Stimulated activated effector memory CD8-positive, alpha-beta T cell treated with anti-CD3 and anti-CD28 coated beads, Interleukin-12 subunit alpha, Interleukin-12 subunit beta, amount 100 ng/mL, for 72 hours (primary cell): Measurements from ENCODE around the gene SMOC2.
"Not testable (repeated sequence)": the region's sequence is repeated elsewhere in the genome, so short reads cannot be mapped to it uniquely, and the experiment has no call there.

Source experiments
- ATAC-seq: fragments of 150-1000 bp; cut with Tn5 transposase; 2 replicates; pipeline ENCODE4 v1.10.0; 2021
- DNase-seq, 2 donors: peaks; one replicate each; pipeline ENCODE4 v3.0.0; 2021 to 2022; ENCODE audit warnings: low spot score in 2 of 2
- H3K27ac Mint-ChIP-seq: one replicate; pipeline ENCODE4 v1.8.0; 2022; ENCODE audit warnings: mild to moderate bottlenecking, mixed read lengths
- H3K36me3 Mint-ChIP-seq: one replicate; pipeline ENCODE4 v1.8.0; 2022; ENCODE audit warnings: mild to moderate bottlenecking, mixed read lengths
- H3K4me1 Mint-ChIP-seq: one replicate; pipeline ENCODE4 v1.8.0; 2022; ENCODE audit warnings: mixed read lengths
- H3K4me3 Mint-ChIP-seq: one replicate; pipeline ENCODE4 v1.8.0; 2022; ENCODE audit warnings: mild to moderate bottlenecking, mixed read lengths
- H3K9me3 Mint-ChIP-seq: one replicate; pipeline ENCODE4 v1.8.0; 2022; ENCODE audit warnings: mixed read lengths

Gene SMOC2

GRCh38 chr6:168605964-168606363 is 165.0 kb downstream of the SMOC2 start:
- Mint-ChIP-seq H3K36me3 (no peaks in the 10 kb centered on the region), H3K27ac (no peak overlapping the region), H3K4me3 (no peak overlapping the region), H3K9me3 (no peaks in the 10 kb centered on the region), H3K4me1 (no peaks in the 10 kb centered on the region)
- DNase-seq (no peak), ATAC-seq (no peak)

- no peak overlapping the region for H3K4me3 Mint-ChIP-seq
- DNase-seq (no peak), ATAC-seq (no peak)
- H3K4me1 Mint-ChIP-seq, result no peaks in the 10 kb centered on the region
- no peaks in the 10 kb centered on the region for H3K9me3 Mint-ChIP-seq
- H3K36me3 Mint-ChIP-seq, result no peaks in the 10 kb centered on the region
- no peak overlapping the region for H3K27ac Mint-ChIP-seq
These were observed 165.7 kb downstream of the SMOC2 start for GRCh38 chr6:168606722-168607121.

- H3K9me3 Mint-ChIP-seq, result no peaks in the 10 kb centered on the region
- no peaks in the 10 kb centered on the region for H3K4me1 Mint-ChIP-seq
- no peak overlapping the region for H3K4me3 Mint-ChIP-seq
- ATAC-seq (peak; percentile 46), DNase-seq (no peak)
- no peak overlapping the region for H3K27ac Mint-ChIP-seq
- H3K36me3 Mint-ChIP-seq, result no peaks in the 10 kb centered on the region
These were observed 166.5 kb downstream of the SMOC2 start for GRCh38 chr6:168607272-168608112.

- H3K4me3 Mint-ChIP-seq, result no peak overlapping the region
- DNase-seq (no peak), ATAC-seq (no peak)
- no peaks in the 10 kb centered on the region for H3K9me3 Mint-ChIP-seq
- H3K27ac Mint-ChIP-seq, result no peak overlapping the region
- H3K36me3 Mint-ChIP-seq, result no peaks in the 10 kb centered on the region
- H3K4me1 Mint-ChIP-seq, result no peaks in the 10 kb centered on the region
These were observed 167.1 kb downstream of the SMOC2 start for GRCh38 chr6:168608113-168608400.

GRCh38 chr6:168609026-168609685 is 168.2 kb downstream of the SMOC2 start:
- H3K4me1 Mint-ChIP-seq, result no peaks in the 10 kb centered on the region
- no peak overlapping the region for H3K27ac Mint-ChIP-seq
- no peak for ATAC-seq
- H3K4me3 Mint-ChIP-seq, result no peak overlapping the region
- no peaks in the 10 kb centered on the region for H3K9me3 Mint-ChIP-seq
- H3K36me3 Mint-ChIP-seq, result no peaks in the 10 kb centered on the region
- no peak for DNase-seq

GRCh38 chr6:168609914-168610490 is 169.0 kb downstream of the SMOC2 start:
- H3K27ac Mint-ChIP-seq, result no peak overlapping the region
- no peaks in the 10 kb centered on the region for H3K36me3 Mint-ChIP-seq
- no peaks in the 10 kb centered on the region for H3K4me1 Mint-ChIP-seq
- DNase-seq (no peak), ATAC-seq (no peak)
- no peak overlapping the region for H3K4me3 Mint-ChIP-seq
- H3K9me3 Mint-ChIP-seq, result no peaks in the 10 kb centered on the region

GRCh38 chr6:168610966-168611365 is 170.0 kb downstream of the SMOC2 start:
- not testable (repeated sequence) for H3K4me1 Mint-ChIP-seq, H3K27ac Mint-ChIP-seq, H3K9me3 Mint-ChIP-seq, ATAC-seq, DNase-seq, H3K4me3 Mint-ChIP-seq, H3K36me3 Mint-ChIP-seq

- DNase-seq (no peak), ATAC-seq (no peak)
- H3K9me3 Mint-ChIP-seq, result peaks cover 5% of the 10 kb centered on the region
- no peak overlapping the region for H3K4me3 Mint-ChIP-seq
- H3K36me3 Mint-ChIP-seq, result no peaks in the 10 kb centered on the region
- no peak overlapping the region for H3K27ac Mint-ChIP-seq
- H3K4me1 Mint-ChIP-seq, result no peaks in the 10 kb centered on the region
These were observed 170.7 kb downstream of the SMOC2 start for GRCh38 chr6:168611691-168612090.

GRCh38 chr6:168612586-168612985 is 171.6 kb downstream of the SMOC2 start:
- DNase-seq, result no peak
- no peak for ATAC-seq
- Mint-ChIP-seq H3K4me1 (no peaks in the 10 kb centered on the region), H3K4me3 (no peak overlapping the region), H3K27ac (no peak overlapping the region), H3K9me3 (peaks cover 5% of the 10 kb centered on the region), H3K36me3 (no peaks in the 10 kb centered on the region)

- Mint-ChIP-seq H3K36me3 (no peaks in the 10 kb centered on the region), H3K9me3 (peaks cover 5% of the 10 kb centered on the region), H3K4me3 (no peak overlapping the region), H3K27ac (peak overlapping the region; percentile 7), H3K4me1 (peaks cover 13% of the 10 kb centered on the region)
- ATAC-seq (no peak), DNase-seq (no peak)
These were observed 174.9 kb downstream of the SMOC2 start for GRCh38 chr6:168615837-168616236.

GRCh38 chr6:168616816-168617765 is 176.1 kb downstream of the SMOC2 start:
- Mint-ChIP-seq H3K36me3 (no peaks in the 10 kb centered on the region), H3K27ac (no peak overlapping the region), H3K9me3 (peaks cover 9% of the 10 kb centered on the region), H3K4me3 (no peak overlapping the region), H3K4me1 (peaks cover 13% of the 10 kb centered on the region)
- ATAC-seq (no peak), DNase-seq (no peak)

GRCh38 chr6:168618546-168619315 is 177.7 kb downstream of the SMOC2 start:
- Mint-ChIP-seq H3K4me3 (no peak overlapping the region), H3K4me1 (peaks cover 13% of the 10 kb centered on the region), H3K9me3 (peaks cover 9% of the 10 kb centered on the region), H3K36me3 (no peaks in the 10 kb centered on the region), H3K27ac (no peak overlapping the region)
- DNase-seq (no peak), ATAC-seq (no peak)

- Mint-ChIP-seq H3K9me3 (peaks cover 9% of the 10 kb centered on the region), H3K36me3 (no peaks in the 10 kb centered on the region), H3K4me3 (no peak overlapping the region), H3K27ac (no peak overlapping the region), H3K4me1 (peaks cover 13% of the 10 kb centered on the region)
- DNase-seq, result peak in 1 of 2 donors; percentile 48
- ATAC-seq, result peak; percentile 70
These were observed 178.8 kb downstream of the SMOC2 start for GRCh38 chr6:168619560-168620314.

- Mint-ChIP-seq H3K27ac (no peak overlapping the region), H3K4me1 (peaks cover 13% of the 10 kb centered on the region), H3K4me3 (no peak overlapping the region), H3K36me3 (no peaks in the 10 kb centered on the region), H3K9me3 (peaks cover 6% of the 10 kb centered on the region)
- ATAC-seq (no peak), DNase-seq (no peak)
These were observed 179.6 kb downstream of the SMOC2 start for GRCh38 chr6:168620578-168620977.
